Activated T-cell treated with anti-CD3 and anti-CD28 coated beads for 1 hour (primary cell): ENCODE data around the gene PTPRM.

ENCODE experiments used
- DNase-seq: peaks from one replicate; pipeline ENCODE4 v3.0.0-alpha.2; 2020; ENCODE audit warnings: low read depth

Gene PTPRM

DNA sequence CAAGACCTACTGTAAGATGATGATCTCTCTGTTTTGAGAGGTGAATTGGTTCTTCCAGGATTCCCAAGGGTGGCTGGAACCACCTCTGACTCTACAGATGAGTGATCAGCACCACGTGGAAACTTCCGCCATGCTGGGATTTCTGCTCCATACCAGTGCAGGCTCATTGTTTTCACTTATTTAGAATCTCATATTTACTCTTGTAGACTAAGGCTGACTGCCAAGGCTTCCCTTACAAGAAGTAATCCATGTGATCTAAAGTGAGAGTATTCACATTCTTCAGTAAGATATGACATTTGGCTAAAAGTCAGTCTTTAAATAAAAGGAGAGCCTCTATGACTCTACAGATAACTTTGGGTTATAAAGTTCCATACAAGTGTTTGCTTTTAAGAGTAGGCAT, 719.2 kb downstream of the PTPRM start:
- no peak for DNase-seq

- DNase-seq = no peak
These were observed 720.2 kb downstream of the PTPRM start for GRCh38 chr18:8287196-8287885.

DNA sequence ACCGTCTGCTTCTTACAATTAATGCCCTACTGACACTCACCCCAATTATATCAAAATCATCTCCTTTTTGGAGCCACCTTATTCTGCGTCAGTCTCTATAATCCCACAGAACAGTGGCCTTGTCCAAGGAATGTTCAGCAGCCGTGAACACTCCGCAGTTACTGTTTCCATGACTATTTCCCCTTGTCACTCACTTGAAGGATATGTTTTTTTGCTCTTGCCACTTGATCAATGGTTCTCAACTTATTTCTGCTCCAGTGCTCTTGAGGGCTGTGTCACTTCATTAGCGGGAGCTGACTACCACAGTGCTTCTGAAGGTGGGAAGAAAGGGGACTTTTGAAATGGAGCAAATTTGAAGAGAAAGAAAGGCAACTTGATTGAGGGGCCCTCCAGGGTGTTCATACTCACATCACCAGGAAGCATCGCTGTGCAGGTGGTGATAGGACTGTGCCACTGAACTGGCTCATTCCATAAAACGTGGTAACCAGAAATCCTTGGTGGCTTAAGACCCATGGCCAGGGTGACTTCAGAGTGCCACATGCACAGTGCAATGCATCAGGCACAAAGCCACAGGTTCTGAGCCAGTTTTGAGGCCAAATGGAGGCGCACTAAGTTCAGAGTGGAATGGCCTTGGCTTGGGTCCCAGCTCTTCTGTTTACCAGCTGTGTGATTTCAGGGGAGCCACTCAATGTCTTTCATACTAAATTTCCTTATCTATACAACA, 721.5 kb downstream of the PTPRM start:
- DNase-seq = no peak

GRCh38 chr18:8290435-8290834, 723.3 kb downstream of the PTPRM start:
- DNase-seq = no peak

DNA sequence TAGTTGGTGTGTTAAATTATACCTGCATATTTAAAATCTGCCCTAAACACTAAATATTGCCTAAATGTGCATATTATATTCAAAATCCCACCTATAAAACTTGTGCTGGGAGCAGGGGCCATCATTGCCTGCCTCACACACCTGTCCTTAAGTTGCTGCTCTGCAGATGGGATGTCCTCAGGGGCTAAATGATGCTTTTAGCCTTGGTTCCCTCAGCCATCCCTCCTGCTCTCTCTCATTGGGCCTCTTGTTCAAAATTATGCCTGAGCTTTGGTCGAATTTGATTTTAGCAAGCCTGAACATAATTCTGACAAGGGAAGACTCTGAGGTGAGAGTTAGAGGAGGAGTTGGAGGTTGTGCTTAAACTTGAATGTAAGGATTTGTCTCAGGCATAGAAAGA, 723.8 kb downstream of the PTPRM start:
- no peak for DNase-seq

DNA sequence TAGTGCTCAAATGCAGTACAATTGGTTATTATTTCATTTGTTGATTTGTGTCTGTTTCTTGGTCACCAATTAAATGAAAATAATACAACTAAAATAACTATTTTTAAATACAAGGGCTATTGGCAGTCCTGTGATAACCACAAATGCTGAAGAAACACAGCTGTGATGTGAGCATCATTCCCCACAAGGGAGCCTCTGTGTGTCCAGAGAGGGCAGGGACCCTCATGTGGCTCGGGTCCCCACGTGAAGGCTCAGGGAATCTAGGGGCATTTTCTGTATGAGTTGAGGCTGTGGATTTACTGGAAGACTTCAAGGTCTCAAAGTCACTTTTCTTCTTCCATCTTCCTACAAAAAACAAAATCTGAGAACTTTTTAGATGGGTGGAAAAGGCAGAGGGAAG, 726.1 kb downstream of the PTPRM start:
- DNase-seq = no peak

DNA sequence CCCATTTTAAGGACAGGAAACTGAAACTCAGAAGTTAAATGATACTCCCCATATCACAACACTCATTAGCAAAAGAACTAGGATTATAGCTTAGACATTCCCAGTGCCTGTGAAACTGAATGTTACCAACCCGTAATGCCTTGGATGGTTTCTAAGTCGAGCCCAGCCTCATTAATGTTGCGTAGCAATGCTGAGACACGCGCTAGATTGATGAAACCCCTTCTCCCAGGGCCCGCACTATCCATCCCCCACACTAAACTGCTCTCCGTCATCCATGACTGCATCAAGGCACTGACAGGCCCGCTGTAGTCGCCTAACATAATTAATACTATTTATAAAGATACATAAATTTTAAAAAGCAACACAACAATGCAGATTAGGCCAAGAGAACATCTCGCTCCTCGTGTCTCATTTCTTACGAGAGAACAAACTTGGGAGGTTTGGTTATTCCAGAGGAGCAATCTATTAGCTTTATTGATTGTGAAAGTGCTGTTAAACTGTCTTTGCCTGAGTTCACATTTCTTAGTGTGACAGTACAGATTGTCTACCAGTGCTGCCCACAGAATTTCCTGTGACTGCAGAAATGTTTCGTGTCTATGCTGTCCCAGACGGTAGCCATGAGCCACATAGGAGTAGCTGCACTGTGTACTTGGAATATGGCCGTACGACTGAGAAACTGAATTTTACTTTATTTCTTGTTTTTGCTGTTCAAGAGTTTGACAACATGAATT, 729.9 kb downstream of the PTPRM start:
- no peak for DNase-seq

DNA sequence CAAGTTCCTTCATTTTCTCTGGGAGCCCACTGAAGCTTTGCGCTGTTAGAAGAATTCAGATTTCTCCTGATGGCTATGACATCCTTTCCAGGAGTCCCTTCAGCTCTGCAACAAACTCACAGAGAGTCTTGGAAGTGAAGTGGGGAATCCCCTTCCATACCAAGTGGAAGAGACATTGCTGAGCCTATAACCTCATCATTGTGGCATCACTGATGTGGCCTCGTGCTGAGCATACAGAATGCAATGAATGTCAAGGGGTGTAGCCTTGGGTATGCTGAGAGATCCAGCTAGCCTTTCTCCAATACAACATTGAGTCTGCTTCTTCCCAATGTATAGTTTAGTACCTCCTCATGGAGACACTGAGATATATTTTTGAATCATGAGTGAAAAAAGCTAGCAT, 731.1 kb downstream of the PTPRM start:
- DNase-seq = no peak

GRCh38 chr18:8299054-8299980, 732.2 kb downstream of the PTPRM start:
- no peak for DNase-seq

- no peak for DNase-seq
These were observed 733.8 kb downstream of the PTPRM start for GRCh38 chr18:8300751-8301410.

- no peak for DNase-seq
These were observed 734.5 kb downstream of the PTPRM start for GRCh38 chr18:8301427-8302172.

- no peak for DNase-seq
These were observed 736.1 kb downstream of the PTPRM start for GRCh38 chr18:8303151-8303755.

- no peak for DNase-seq
These were observed 740.8 kb downstream of the PTPRM start for GRCh38 chr18:8307960-8308359.

- no peak for DNase-seq
These were observed 745.9 kb downstream of the PTPRM start for GRCh38 chr18:8313043-8313442.

DNA sequence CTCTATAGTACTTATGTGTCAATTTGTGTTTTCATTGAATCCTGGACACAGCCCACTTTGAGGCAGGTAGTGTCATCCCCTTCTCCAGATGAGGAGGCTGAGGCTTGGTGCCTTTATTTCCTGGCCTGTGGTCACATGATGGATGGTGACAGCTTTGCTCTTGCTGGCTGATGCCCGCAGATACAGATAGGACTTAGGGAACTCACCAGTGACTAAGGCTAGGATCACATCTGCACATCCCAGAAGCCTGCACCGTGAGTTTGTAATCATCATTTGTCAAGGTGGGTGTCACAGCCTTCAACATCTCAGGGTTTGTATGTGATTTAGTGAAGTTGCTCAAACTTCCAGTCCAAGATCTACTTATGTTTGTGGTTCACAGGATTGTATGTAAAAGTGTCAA, 747.0 kb downstream of the PTPRM start:
- no peak for DNase-seq

DNA sequence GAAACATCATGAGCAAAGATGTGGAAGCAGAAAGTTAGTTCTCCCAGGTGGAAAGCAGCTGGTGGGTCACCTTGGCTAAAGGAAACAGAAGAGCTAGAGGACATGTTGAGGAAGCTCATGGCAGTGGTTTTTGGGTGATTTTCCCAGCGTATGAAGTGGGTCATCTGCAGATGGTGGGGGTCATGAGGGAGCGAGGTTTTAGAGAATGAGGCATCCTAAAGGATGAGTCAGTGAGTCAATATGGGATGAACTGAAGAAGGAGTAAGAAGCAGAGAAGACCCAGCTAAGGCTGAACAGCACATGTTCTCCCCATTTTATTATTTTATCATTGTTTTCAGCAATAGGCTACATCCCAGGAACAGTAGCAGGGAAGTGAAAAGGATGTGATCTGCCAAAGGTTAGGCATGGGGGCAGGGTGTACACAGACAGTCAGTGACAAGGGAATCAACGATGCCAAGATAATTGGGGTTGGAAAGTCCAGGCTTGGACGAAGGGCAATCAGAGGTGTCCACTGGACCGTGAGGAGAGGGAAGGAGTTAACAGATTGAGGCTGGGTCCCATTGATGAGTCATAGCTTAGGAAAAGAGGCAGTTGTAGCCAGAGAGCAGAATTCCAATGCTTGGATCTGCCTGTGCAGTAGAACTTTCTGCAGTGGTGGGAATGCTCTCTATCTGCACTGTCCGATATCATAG, 752.8 kb downstream of the PTPRM start:
- no peak for DNase-seq

- DNase-seq = no peak
These were observed 755.4 kb downstream of the PTPRM start for GRCh38 chr18:8322486-8322885.

- no peak for DNase-seq
These were observed 757.4 kb downstream of the PTPRM start for GRCh38 chr18:8324343-8325065.

DNA sequence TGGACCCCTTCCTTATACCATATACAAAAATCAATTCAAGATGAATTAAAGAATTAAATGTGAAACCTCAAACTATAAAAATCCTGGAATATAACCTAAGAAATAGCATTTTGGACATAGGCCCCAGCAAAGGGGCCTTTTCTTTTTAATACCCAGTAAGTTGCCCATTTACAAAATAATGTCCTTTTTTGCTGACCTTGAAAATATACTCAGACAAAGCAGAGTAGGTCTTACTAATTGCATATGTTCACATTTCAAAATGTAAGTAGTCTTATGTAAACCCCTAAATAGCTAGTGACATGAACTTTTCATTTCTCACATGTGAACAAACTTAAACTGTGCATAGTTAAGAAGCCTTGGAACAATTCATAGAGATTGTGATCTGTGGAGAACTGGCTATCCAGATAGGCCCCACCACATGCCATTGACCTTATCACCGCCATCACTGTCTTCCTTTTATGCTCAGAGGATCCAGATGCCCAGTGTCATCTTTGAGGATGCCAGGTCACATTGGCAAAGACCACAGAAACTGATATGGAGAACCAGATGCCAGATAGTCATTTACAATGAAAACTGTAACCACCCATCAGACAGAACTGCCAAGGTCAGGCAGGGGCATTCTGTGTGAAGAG, 759.8 kb downstream of the PTPRM start:
- DNase-seq = no peak
